C4-2B (cell line): ENCODE measurements around the gene CFDP1.

Source experiments
- H3K27ac ChIP-seq: fragments of 450-650 bp; 2 replicates; pipeline ENCODE4 v1.5.1; 2017
- ZFX ChIP-seq: fragments of 450-650 bp; IDR thresholded peaks from 2 replicates; pipeline ENCODE4 v1.6.1; 2017
- TF ChIP-seq, protein P1 (sequence below): fragments of 450-650 bp; conservative IDR thresholded peaks from 2 replicates; pipeline ENCODE4 v1.5.1; 2017; ENCODE audit warnings: mild to moderate bottlenecking

Gene CFDP1

DNA sequence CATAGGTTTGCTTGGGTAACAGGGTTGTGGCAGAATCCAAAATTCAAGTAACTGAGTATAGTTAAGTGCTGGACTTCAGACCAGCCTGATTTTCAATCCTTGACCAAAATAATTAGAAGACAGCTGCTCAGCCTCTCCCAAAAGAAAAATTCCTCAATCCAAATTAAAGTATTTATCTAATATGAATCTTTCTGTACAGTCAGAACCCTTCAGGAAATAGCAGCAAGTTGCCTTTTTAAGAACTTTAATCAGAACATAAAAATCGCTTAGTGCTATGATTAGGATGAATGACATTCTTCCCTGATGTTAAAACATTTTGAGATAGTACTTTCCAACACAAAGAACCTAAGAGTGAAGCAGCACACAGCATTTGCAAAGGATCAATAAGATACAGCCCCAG is 50.2 kb downstream of the CFDP1 start:
- H3K27ac ChIP-seq, result no peak overlapping the region
- TF ChIP-seq, protein P1, sequence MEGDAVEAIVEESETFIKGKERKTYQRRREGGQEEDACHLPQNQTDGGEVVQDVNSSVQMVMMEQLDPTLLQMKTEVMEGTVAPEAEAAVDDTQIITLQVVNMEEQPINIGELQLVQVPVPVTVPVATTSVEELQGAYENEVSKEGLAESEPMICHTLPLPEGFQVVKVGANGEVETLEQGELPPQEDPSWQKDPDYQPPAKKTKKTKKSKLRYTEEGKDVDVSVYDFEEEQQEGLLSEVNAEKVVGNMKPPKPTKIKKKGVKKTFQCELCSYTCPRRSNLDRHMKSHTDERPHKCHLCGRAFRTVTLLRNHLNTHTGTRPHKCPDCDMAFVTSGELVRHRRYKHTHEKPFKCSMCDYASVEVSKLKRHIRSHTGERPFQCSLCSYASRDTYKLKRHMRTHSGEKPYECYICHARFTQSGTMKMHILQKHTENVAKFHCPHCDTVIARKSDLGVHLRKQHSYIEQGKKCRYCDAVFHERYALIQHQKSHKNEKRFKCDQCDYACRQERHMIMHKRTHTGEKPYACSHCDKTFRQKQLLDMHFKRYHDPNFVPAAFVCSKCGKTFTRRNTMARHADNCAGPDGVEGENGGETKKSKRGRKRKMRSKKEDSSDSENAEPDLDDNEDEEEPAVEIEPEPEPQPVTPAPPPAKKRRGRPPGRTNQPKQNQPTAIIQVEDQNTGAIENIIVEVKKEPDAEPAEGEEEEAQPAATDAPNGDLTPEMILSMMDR, result no peak
- no peak for TF ChIP-seq ZFX

DNA sequence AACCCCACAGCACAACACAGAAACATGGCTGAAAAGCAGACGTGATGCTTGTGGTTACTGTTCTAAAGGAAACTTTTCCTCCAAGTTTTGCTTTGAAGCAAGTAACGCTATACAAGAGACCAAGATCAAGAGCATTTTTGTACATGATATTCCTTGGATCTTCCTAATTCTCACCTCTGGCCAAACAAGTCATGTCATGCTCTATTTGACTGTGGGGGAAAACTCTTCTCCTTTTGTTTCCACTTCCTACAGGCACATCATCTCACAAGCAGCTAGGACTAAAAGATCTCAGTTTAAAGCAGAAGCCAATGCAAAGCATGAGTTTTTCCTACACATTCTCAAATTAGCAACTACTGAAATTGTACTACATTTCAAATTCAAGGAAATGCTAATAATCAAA is 50.7 kb downstream of the CFDP1 start:
- no peak overlapping the region for H3K27ac ChIP-seq
- TF ChIP-seq, protein P1, result no peak
- TF ChIP-seq ZFX, result no peak

GRCh38 chr16:75380870-75381269 is 52.4 kb downstream of the CFDP1 start:
- H3K27ac ChIP-seq, result no peak overlapping the region
- TF ChIP-seq ZFX, result no peak
- TF ChIP-seq, protein P1, result no peak

DNA sequence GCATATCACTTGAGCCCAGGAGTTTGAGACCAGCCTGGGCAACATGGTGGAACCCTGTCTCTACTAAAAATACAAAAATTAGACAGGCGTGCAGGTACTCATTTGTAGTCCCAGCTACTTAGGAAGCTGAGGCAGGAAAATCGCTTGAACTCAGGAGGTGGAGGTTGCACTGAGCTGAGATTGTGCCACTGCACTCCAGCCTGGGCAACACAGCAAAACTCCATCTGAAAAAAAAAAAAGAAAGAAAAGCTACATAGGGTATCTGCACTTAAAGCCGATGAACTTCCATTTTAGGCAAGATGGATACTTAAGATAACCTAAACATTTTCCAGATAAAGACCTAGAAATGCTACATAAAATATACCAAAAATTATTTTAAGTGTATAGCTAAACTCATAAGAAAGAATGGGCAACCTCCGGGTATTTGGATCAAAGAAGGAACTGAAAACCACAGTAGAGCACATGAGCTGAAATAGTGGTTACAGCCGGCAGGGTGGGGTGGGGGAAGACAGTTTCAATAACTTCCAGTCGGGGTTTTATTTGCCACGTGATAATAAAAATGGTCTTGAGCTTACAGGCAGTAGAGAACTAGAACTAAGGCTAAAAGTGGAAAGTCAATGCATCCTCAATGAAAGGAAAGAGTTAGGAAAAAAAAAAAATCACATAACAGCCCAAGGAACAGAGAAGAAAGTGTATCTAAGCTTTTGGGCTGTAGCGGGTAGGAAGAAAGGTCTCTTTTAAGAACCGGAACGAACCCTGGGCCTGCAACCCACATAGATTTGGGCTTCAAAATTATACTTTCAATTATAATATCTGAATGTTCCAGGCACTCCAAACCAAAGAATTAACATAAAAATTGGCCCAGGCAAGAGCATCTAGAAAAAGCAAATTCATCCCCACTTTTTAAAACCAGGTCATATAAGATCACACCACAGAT is 53.1 kb downstream of the CFDP1 start:
- H3K27ac ChIP-seq, result no peak overlapping the region
- no peak for TF ChIP-seq ZFX
- TF ChIP-seq, protein P1, result no peak

DNA sequence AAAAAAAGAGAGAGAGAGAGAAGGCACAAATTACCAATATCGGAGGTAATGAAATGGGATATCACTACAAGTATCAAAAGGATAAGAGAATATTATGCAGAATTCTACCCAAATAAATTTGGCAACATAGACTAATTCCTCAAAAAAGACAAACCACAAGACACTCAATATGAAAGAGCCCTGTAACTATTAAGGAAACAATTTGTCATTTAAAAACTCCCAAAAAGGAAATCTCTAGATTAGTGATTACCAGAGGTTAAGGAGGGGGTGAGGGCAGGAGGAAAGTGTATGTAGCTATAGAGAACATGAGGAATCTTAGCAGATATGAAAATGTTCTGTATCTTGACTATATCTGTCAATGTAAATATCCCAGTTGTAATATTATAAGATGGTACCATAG is 54.0 kb downstream of the CFDP1 start:
- TF ChIP-seq, protein P1, result no peak
- TF ChIP-seq ZFX, result no peak
- no peak overlapping the region for H3K27ac ChIP-seq

- no peak overlapping the region for H3K27ac ChIP-seq
- TF ChIP-seq, protein P1, result no peak
- TF ChIP-seq ZFX, result no peak
Measured at GRCh38 chr16:75378616-75379015, 54.7 kb downstream of the CFDP1 start.

GRCh38 chr16:75377729-75378386 is 55.4 kb downstream of the CFDP1 start:
- no peak overlapping the region for H3K27ac ChIP-seq
- TF ChIP-seq ZFX, result no peak
- TF ChIP-seq, protein P1, result no peak
